ENCODE data around the gene BNC2.

Gene BNC2

GRCh38 chr9:16527573-16527972 lies 342.9 kb downstream of the BNC2 start:
- no peak for DNase-seq

GRCh38 chr9:16526380-16526779 lies 344.1 kb downstream of the BNC2 start:
- no peak for DNase-seq

DNA sequence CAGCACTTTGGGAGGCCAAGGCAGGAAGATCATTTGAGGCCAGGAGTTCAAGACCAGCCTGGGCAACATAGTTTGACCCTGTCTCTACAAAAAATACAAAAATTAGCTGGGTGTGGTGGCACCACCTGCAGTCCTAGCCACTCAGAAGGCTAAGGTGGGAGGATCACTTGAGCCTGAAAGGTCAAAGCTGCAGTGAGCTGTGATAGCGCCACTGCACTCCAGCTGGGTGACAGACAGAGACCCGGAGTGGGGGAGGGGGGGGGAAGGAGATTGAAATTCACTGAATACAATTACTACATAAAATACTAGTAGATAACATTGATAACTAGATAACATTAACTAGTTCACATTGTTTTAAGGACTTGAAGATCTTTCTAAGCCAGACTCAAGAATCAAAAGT lies 345.6 kb downstream of the BNC2 start:
- no peak for DNase-seq

GRCh38 chr9:16524078-16524477 lies 346.4 kb downstream of the BNC2 start:
- DNase-seq, result no peak

DNA sequence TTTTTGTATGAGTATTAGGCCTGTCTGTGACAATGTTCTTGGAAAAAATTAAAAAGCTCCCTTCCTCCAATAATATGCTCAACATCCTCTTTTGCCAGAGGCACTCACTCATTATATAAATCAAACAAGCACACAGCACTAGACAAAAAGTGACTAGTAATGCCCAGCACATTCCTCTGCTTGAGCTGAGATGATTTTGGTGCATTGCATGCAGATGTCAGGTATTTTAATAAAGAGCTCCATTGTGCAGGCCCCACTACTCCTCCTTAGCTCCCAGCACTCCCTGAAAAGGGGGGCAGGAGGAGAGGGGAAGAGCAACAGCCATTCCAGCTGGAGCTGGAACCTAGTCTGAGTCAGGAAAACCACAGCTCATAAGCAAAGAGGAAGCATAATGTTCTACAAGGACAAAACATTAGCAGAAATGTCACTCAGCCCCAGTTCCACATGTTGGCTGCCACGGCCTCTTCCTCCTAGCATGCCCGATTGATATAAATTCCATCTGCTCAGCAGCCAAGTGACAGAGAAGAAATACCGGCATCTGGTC lies 348.5 kb downstream of the BNC2 start:
- DNase-seq, result no peak

DNA sequence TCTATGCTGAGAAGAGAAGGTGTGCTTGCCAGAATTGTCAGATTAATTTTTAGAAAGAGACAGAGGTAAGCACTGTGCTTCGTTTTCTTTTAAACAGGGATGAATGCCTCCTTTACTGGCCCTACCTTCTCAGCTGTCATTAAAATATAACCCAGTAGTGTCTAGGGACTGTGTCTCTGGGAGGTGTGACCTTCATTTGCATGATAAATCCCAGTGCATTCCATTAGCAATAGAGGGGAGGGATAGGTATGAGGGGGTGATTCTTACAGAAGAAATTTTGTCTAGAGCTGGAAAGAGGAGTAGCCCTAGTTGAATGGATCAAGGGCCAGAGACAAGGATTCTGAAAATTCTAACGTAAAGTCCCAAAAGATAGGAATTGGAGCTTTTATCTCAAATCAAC lies 351.5 kb downstream of the BNC2 start:
- DNase-seq, result no peak

- no peak for DNase-seq
These were observed 353.6 kb downstream of the BNC2 start for GRCh38 chr9:16516891-16517290.

DNA sequence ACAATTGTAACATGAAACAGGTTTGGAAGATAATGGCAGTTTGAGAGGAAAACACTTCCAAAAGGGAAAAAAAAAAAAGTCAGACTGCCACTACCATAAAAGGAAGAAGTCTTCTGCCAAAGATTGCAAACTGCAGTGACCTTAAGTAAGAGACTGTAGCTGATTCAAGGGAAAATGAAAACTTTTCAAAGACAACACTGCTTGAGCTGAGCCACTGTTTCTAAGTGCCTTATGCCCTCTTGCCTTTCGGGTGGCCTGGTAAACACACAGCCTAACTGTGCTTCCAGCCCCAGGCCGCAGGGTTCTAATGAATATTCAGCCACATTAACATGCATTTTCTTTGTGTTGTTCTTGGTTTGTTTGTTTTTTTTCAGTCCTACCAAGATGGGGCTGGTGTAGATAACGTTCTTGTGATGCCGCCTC lies 354.6 kb downstream of the BNC2 start:
- no peak for DNase-seq

DNA sequence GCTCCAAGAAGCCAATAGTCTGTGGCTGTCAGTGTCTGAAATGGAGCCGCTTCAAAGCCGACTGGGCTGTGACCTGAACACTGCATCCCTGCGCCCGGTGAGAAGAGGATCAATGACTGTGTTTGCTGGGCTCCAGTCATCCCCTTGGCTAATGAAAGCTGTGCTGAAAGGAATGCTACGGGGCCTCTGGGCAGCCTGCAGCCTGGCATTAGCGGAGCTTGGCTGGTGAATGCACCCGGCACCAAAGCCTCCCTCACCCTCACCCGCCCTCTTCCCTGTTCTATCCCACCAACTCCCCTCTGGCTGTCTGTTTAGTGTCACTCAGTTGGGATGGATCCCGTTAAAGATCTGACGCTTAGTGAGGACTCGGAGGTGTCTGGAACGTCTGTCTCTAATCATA lies 355.3 kb downstream of the BNC2 start:
- no peak for DNase-seq

- no peak for DNase-seq
These were observed 356.3 kb downstream of the BNC2 start for GRCh38 chr9:16514131-16514530.

DNA sequence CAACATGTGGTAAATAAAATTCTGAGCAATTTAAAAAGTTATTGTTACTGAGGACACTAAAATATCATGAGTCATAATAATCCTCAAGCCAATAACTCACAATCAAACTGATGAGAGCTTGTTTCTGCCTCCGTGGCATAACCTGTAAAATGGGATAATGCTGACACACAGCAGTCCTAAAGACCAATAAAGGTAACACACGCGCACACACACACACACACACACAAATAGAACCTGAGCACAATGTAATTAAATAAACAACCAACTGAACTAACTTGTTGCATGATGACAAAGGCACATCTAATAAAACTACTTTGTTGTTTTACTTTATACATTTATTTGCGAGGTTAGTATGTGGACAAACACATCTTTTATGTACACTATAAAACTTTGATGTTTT lies 358.2 kb downstream of the BNC2 start:
- no peak for DNase-seq

GRCh38 chr9:16510482-16510881 lies 360.0 kb downstream of the BNC2 start:
- no peak for DNase-seq

DNA sequence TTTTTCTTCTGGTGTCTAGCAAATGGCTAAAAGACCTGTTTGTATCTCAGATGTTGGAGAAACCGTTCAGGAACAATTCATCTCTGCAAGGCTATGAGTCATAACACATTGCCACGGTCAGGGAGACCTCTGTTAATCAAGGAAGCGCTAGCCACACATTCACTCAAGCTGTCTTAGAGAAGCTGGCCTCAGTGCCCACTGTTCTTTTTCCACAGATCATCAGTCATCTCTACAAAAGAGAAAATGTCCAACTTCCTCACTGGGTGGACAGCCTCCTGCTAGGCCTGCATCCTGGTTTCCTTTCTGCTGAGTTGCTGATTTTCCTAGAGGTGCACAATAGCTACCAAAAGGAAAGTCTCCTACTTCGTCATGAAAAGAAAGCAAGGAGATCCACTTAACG lies 360.5 kb downstream of the BNC2 start:
- DNase-seq, result no peak

- DNase-seq, result no peak
These were observed 365.3 kb downstream of the BNC2 start for GRCh38 chr9:16505199-16505598.

DNA sequence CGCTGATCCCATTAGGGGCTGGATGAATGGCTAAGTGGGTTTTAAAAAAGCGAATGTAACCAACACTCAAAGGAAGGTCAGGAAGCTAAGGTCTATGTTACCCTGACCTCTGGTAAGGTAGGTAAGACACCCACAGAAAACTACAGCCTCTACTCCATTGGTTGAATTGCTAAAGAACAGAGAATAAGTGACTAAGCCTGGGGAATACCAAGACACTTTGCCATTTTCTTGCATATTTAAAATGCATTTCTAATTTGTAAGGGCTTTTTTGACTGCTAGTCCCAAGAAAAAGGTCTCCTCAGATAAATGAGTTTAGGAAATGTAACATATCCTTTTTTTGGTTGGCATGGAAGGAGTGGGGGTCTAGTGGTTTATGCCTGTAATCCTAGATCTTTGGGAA lies 368.7 kb downstream of the BNC2 start:
- DNase-seq, result no peak

DNA sequence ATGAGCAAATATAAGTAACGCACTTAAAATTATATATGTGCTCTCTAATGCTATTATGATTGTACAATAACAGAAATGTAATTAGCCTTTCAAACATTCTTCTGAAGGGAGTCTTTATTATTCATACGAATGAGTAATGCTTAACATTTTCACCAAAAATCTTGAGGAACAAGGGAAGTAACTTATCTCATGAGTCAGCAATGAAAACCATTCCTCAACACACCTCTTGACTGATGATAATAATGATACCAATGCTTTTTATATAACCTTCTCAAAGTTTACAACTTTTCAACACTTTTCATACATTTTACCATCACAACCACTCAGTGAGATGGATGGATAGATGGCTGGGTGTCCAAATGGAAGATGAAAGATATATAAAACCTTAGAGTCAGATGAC lies 369.3 kb downstream of the BNC2 start:
- DNase-seq, result no peak

DNA sequence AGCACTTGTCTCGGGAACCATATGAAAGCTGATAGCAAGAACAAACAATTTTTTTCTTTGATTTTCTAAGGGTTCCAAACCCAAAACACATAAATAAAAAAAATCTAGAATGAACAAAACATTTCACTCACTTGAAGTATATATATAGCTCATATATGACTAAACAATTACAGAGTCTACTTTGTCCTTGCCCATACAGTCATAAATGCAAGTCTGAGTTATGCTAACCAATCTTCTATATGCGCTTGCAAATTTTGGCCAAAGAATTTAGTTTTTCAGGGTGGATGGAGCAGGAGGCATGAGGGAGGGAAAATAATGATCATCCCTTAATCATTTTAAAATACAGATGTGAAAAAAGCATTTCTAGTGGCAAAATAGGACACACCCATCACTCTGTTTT lies 370.1 kb downstream of the BNC2 start:
- DNase-seq, result no peak

GRCh38 chr9:16499892-16500291 lies 370.6 kb downstream of the BNC2 start:
- DNase-seq, result no peak

DNA sequence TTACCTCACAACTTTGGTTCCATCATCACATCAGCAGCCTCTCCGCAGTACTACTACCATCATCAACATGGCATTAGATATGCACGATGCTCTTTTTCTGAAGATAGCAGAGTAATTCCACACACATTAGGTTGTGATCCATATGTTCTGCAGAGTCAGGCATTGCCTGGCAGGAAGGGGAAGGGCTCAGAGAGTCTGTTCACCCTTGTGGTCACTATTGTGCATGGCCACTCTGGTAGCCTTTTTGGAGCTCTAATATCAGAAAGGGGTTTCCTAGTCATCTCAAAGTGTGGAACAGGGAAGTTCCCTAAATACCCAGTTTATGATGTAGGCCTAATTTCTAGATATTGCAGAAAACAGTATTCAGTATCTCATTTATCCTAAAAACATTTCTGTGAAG lies 373.6 kb downstream of the BNC2 start:
- DNase-seq, result no peak

GRCh38 chr9:16487915-16488314 lies 382.6 kb downstream of the BNC2 start:
- no peak for DNase-seq

DNA sequence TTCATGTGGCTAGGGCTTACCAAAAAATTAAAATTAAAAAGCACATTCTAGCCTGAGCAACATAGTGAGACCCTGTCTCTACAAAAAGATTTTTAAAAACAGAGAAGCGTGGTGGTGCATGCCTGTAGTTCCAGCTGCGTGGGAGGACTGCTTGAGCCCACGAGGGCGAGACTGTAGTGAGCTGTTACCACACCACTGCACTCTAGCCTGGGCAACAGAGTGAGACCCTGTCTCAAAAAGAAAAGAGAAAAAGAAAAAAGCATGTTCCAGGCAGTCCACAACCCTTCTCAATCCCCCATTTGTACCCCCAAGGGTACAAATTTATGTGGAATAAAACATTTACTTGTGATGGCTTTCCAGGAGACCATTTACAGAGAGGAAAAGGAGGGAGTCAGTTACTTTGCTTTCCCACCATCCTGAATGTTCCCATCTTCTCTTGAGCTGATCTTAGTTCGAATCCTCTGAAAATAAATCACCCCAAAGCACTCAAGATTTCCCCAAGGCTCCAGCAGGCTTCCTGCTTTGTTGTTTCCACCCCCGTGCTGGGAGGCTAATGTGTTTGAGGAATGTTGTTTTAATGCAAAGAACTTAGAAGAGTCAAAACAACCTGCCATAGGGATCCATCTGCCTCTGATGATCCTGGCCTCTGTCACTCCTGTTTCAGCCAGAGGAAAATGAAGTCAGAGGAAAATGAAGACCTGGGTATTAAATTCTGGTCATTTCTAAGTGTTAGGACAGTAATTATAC lies 384.7 kb downstream of the BNC2 start:
- DNase-seq, result no peak

DNA sequence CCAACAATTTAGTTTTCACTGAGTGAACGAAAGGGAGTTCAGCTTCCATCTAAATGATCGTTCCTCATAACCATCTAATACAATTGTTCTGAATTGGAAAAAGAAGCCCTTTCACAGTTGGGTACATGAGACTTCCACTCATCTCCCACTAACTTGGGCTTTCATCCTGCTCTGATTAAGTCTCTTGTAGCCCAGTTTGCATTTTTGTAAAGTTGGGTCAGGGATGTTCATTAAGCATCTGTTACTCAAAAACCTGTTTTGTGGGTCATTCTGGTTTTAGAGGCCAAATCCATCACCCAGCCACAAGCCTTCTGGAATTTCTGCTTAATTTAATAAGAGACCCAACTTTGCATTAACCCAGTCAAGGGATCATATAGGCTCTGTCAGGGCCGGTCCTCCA lies 385.3 kb downstream of the BNC2 start:
- no peak for DNase-seq

DNA sequence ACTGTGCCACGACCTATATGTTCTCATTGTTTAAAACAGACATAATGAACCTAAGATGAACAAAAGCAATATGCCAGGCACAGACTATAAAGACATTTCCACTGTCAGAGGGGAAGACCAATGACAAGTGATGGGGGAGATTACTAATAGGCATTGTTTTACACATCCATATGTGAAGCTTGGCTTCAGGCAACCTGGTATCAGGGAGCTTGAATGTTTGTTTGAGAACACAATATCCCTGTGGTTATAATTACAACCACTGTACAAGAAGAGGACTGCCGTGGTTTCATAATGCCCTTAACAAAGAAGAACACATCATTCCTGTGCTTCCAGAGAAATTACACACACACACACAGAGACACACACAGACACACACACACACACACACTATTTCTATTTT lies 385.7 kb downstream of the BNC2 start:
- DNase-seq, result no peak

GRCh38 chr9:16484180-16484579 lies 386.3 kb downstream of the BNC2 start:
- DNase-seq, result no peak

GRCh38 chr9:16482764-16483163 lies 387.7 kb downstream of the BNC2 start:
- DNase-seq, result no peak
